ENCODE results near the gene GBP2.

Gene GBP2

GRCh38 chr1:89060091-89060490, 65.8 kb downstream of the GBP2 start:
- no peak overlapping the region for H3K4me3 ChIP-seq (ENCODE audit: low read length)
- WGBS: 90% methylated on average over 4 of the region's 5 CpGs
- H3K9ac ChIP-seq (ENCODE audit: low read depth, low read length): no peak overlapping the region
- no peaks in the 10 kb centered on the region for H3K36me3 ChIP-seq (ENCODE audit: insufficient read depth, low read length)
- no peaks in the 10 kb centered on the region for H3K27me3 ChIP-seq (ENCODE audit: insufficient read depth, low read length)
- no peaks in the 10 kb centered on the region for H3K4me1 ChIP-seq (ENCODE audit: insufficient read depth, low read length)
- H3K27ac ChIP-seq (ENCODE audit: low read depth, low read length): no peak overlapping the region
- no peaks in the 10 kb centered on the region for H3K9me3 ChIP-seq (ENCODE audit: insufficient read depth, low read depth, low read length)

All from HUES64 (cell line).